ENCODE data around the gene SERPINE3.

DNA sequence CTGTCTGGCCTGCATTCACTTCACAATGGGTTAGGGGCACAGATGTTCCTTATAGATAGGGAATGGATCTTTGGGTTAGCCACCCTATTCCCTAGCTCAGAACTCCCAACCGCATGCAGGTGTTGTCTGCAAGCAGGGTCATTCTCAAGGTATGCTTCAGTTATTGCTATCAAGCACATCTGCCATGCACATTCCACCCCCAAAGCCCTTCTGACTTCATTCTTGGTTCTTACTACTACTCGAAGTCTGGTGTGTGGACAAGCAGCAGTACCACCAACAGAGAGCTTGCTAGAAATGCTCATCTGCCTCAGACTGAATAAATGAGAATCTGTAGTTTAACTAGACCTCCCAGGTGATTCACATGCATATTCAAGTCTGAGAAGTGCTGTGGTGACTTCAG, 31.3 kb downstream of the SERPINE3 start:
- TF ChIP-seq, protein P1, sequence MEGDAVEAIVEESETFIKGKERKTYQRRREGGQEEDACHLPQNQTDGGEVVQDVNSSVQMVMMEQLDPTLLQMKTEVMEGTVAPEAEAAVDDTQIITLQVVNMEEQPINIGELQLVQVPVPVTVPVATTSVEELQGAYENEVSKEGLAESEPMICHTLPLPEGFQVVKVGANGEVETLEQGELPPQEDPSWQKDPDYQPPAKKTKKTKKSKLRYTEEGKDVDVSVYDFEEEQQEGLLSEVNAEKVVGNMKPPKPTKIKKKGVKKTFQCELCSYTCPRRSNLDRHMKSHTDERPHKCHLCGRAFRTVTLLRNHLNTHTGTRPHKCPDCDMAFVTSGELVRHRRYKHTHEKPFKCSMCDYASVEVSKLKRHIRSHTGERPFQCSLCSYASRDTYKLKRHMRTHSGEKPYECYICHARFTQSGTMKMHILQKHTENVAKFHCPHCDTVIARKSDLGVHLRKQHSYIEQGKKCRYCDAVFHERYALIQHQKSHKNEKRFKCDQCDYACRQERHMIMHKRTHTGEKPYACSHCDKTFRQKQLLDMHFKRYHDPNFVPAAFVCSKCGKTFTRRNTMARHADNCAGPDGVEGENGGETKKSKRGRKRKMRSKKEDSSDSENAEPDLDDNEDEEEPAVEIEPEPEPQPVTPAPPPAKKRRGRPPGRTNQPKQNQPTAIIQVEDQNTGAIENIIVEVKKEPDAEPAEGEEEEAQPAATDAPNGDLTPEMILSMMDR (IDR thresholded peaks at IDR 0.05): no peak
- TF ChIP-seq POLR2AphosphoS5 (IDR thresholded peaks at IDR 0.05): no peak
- no peak for TF ChIP-seq EP300 (IDR thresholded peaks at IDR 0.05)
